ENCODE results near the gene PTBP3.
A peak's percentile ranks its signal among the peaks of the same experiment; 100 is the strongest.

Gene PTBP3

DNA sequence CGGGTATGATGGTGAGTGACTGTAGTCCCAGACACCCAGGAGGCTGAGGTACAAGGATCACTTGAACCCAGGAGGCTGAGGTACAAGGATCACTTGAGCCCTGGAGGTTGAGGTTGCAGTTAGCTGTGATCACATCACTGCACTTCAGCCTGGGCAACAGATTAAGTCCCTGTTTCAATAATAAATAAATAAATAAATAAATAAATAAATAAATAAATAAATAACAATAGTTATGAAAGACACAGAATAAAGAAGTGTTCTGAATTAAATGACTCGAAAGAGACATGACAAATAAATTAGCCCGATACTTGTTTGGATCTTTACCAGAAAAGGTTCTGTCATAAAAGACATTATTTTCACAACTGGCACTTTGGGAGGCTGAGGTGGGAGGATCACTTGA, 86.3 kb downstream of the PTBP3 start:
- no peaks in the 10 kb centered on the region for H3K9me3 Mint-ChIP-seq
- no peak for DNase-seq
- H3K4me1 Mint-ChIP-seq = peaks cover 20% of the 10 kb centered on the region
- peaks cover 31% of the 10 kb centered on the region for H3K36me3 Mint-ChIP-seq (ENCODE audit: low read depth)
- H3K4me3 Mint-ChIP-seq = no peak overlapping the region
- H3K27ac Mint-ChIP-seq = no peak overlapping the region
- no peak for ATAC-seq
- no peaks in the 10 kb centered on the region for H3K27me3 Mint-ChIP-seq

DNA sequence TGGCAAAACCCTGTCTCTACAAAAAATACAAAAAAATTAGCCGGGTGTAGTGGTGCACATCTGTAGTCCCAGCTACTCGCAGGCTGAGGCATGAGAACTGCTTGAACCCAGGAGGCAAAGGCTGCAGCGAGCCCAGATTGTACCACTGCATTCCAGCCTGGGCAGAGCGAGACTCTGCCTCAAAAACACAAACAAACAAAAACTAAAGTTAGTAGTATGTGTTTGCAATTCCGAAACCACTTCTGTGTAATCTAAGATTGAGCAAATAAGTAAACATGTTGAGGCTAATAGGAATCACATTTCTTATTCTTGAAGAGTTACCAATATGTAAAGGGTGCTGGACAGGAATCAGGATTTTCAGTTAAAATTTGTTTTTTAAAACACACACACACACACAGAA, 88.3 kb downstream of the PTBP3 start:
- DNase-seq (no peak), ATAC-seq (no peak)
- Mint-ChIP-seq H3K9me3 (no peaks in the 10 kb centered on the region), H3K4me3 (no peak overlapping the region), H3K4me1 (peaks cover 17% of the 10 kb centered on the region), H3K27me3 (no peaks in the 10 kb centered on the region), H3K27ac (no peak overlapping the region), H3K36me3 (ENCODE audit: low read depth) (peaks cover 28% of the 10 kb centered on the region)

DNA sequence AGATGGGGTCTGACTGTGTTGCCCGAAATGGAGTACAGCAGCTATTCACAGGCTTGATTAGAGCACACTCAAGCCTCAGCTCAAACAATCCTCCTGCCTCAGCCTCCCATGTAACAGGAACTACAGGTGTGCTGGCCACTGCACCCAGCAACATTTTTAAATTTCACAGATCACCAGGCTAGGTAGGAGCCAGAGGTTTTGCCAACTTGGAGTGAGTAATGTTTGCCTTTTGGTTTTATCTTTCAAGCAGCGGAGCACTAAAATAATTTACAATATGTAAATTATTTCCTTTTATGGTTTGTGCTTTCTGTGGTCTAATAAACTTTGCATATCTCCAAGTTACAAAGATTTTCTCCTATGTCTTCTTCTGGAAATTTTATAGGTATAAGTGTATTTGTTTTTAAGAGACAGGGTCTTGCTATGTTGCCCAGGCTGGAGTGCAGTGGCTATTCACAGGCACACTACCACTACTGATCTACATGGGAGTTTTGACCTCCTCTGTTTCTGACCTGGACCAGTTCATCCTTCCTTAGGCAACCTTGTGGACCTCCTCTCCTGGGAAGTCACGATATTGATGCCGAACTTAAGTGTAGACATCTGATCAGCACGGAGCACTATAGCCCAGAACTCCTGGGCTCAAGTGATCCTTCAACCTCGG, 91.1 kb downstream of the PTBP3 start:
- H3K4me3 Mint-ChIP-seq = no peak overlapping the region
- no peaks in the 10 kb centered on the region for H3K27me3 Mint-ChIP-seq
- no peak overlapping the region for H3K27ac Mint-ChIP-seq
- no peak for ATAC-seq
- no peaks in the 10 kb centered on the region for H3K9me3 Mint-ChIP-seq
- no peak for DNase-seq
- H3K4me1 Mint-ChIP-seq = no peaks in the 10 kb centered on the region
- peaks cover 32% of the 10 kb centered on the region for H3K36me3 Mint-ChIP-seq (ENCODE audit: low read depth)

DNA sequence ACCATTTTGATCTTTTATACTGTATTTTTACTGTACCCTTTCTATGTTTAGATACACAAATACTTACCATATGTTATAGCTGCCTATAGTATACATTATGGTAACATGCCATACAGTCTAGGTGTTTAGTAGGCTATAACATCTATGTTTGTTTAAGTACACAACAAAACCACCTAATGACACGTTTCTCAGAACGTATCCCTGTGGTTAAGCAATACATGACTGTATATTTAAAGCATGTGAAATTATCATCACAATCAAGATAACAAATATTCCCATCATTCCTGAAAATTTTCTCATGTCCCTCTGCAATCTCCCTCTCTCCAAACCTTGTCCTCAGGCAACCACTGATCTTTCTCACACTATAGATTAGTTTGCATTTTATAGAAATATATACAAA, 91.9 kb downstream of the PTBP3 start:
- peaks cover 27% of the 10 kb centered on the region for H3K36me3 Mint-ChIP-seq (ENCODE audit: low read depth)
- H3K4me1 Mint-ChIP-seq = no peaks in the 10 kb centered on the region
- no peaks in the 10 kb centered on the region for H3K27me3 Mint-ChIP-seq
- ATAC-seq = no peak
- no peaks in the 10 kb centered on the region for H3K9me3 Mint-ChIP-seq
- no peak overlapping the region for H3K27ac Mint-ChIP-seq
- no peak overlapping the region for H3K4me3 Mint-ChIP-seq
- DNase-seq = no peak

DNA sequence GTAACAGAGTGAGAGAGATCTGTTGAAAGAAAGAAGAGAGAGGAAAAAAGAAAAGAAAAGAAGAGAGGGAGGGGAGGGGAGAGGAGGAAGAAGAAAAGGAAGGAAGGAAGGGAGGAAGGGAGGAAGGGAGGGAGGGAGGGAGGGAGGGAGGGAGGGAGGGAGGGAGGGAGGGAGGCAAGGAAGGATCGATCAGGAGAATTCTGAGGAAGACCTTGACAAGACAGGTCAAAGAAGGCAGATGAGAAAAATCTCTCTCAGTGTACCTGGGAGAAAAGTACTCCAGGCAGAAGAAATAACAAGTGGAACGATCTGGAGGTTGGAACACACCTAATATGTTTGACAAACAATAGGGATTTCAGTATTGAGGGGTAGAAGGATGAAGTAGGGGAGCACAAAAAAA, 93.7 kb downstream of the PTBP3 start:
- no peak overlapping the region for H3K27ac Mint-ChIP-seq
- no peaks in the 10 kb centered on the region for H3K4me1 Mint-ChIP-seq
- no peak overlapping the region for H3K4me3 Mint-ChIP-seq
- DNase-seq = no peak
- no peak for ATAC-seq
- H3K36me3 Mint-ChIP-seq (ENCODE audit: low read depth) = peaks cover 20% of the 10 kb centered on the region
- no peaks in the 10 kb centered on the region for H3K9me3 Mint-ChIP-seq
- no peaks in the 10 kb centered on the region for H3K27me3 Mint-ChIP-seq

DNA sequence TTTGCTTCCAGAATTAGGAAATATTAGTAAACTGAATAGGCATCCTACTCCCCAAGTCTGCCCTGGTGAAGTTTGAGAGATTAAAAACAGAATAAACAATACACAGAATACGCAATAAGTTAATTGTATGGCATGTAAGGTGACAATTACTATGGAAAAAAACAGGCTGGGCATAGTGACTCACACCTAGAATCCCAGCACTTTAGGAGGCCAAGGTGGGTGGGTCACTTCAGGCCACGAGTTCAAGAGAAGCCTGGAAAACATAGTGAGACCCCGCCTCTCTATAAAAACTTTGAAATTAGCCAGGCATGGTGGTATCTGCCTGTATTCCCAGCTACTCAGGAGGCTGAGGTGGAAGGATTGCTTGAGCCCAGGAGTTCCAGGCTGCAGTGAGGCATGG, 94.1 kb downstream of the PTBP3 start:
- Mint-ChIP-seq H3K27me3 (no peaks in the 10 kb centered on the region), H3K9me3 (no peaks in the 10 kb centered on the region), H3K27ac (no peak overlapping the region), H3K36me3 (ENCODE audit: low read depth) (peaks cover 20% of the 10 kb centered on the region), H3K4me1 (no peaks in the 10 kb centered on the region), H3K4me3 (no peak overlapping the region)
- ATAC-seq (no peak), DNase-seq (no peak)

DNA sequence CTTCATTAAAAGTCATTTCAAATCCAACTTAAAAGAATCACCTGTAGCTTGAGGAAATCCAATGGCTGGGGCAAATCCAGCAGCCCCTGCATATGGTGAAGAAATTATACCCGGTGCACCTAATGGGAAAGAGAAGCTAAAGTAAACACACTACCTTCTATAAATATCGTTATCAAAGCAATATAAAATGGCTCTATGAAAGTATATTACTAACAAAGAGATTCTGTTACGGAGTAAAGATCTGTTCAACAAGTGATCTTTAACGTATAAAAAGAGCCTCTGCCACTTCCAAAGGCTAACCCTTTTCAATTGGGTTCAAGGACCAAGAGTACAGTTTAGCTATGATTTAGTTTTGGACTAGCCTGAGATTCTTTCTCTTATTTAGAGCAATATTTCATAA, 98.6 kb downstream of the PTBP3 start:
- Mint-ChIP-seq H3K27ac (no peak overlapping the region), H3K27me3 (no peaks in the 10 kb centered on the region), H3K36me3 (ENCODE audit: low read depth) (peaks cover 22% of the 10 kb centered on the region), H3K9me3 (no peaks in the 10 kb centered on the region), H3K4me1 (no peaks in the 10 kb centered on the region), H3K4me3 (no peak overlapping the region)
- no peak for DNase-seq
- no peak for ATAC-seq

DNA sequence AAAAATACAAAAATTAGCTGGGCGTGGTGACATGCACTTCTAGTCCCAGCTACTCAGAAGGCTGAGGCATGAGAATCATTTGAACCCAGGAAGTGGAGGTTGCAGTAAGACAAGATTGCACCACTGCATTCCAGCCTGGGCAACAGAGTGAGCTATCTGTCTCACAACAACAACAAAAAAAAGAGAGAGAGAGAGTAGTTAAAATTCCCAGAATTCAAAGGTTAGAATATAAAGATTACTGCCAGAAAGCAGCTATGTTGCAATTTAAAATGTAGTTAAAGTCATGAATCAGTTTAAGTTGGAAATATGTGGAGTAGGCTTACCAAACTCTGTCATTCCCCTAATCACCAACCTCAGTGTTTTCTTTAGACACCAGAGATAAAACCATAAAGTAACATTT, 99.7 kb downstream of the PTBP3 start:
- Mint-ChIP-seq H3K4me3 (no peak overlapping the region), H3K4me1 (no peaks in the 10 kb centered on the region), H3K27ac (no peak overlapping the region), H3K9me3 (no peaks in the 10 kb centered on the region), H3K27me3 (no peaks in the 10 kb centered on the region), H3K36me3 (ENCODE audit: low read depth) (peaks cover 20% of the 10 kb centered on the region)
- DNase-seq (no peak), ATAC-seq (no peak)

DNA sequence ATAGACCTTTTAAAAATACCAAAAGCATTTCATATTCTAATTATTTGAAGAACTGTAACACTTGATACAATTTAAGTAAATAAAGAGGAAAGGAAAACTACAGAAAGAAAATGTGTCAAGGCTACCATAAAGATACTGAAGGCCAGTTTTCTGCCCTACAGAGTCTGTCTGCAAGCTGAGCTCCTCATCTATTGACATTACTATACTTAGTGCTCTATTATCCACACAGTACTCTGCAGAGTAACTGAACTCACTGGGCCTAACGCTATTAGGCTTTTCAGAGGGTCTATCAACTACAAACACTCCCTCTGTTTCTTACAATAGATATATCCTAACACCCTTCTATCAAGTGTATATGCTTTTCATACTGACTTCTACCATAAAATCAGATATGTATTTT, 101.2 kb downstream of the PTBP3 start:
- Mint-ChIP-seq H3K27me3 (no peaks in the 10 kb centered on the region), H3K4me3 (no peak overlapping the region), H3K36me3 (ENCODE audit: low read depth) (peaks cover 26% of the 10 kb centered on the region), H3K4me1 (no peaks in the 10 kb centered on the region), H3K27ac (no peak overlapping the region), H3K9me3 (no peaks in the 10 kb centered on the region)
- DNase-seq (no peak), ATAC-seq (no peak)

DNA sequence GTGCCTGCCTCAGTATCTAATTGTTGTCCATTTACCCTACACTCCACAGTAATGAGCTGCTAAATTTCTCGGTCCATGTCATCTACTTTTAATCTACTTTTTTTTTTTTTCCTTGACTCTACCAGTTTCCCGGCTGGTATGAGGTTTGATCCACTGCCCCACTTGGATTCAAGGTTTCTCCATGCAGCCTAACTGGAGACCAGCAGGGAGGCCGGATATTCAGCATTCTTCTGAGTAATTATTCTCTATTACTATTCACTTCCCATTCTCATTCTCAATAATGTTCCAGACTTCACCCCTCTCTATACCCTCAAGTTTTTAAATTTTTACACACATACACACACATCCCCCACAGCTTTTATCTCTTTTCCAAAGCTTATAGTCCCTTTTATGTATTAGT, 107.3 kb downstream of the PTBP3 start:
- Mint-ChIP-seq H3K4me3 (no peak overlapping the region), H3K4me1 (no peaks in the 10 kb centered on the region), H3K36me3 (ENCODE audit: low read depth) (peaks cover 49% of the 10 kb centered on the region), H3K27me3 (no peaks in the 10 kb centered on the region), H3K9me3 (no peaks in the 10 kb centered on the region), H3K27ac (no peak overlapping the region)
- DNase-seq (no peak), ATAC-seq (no peak)

DNA sequence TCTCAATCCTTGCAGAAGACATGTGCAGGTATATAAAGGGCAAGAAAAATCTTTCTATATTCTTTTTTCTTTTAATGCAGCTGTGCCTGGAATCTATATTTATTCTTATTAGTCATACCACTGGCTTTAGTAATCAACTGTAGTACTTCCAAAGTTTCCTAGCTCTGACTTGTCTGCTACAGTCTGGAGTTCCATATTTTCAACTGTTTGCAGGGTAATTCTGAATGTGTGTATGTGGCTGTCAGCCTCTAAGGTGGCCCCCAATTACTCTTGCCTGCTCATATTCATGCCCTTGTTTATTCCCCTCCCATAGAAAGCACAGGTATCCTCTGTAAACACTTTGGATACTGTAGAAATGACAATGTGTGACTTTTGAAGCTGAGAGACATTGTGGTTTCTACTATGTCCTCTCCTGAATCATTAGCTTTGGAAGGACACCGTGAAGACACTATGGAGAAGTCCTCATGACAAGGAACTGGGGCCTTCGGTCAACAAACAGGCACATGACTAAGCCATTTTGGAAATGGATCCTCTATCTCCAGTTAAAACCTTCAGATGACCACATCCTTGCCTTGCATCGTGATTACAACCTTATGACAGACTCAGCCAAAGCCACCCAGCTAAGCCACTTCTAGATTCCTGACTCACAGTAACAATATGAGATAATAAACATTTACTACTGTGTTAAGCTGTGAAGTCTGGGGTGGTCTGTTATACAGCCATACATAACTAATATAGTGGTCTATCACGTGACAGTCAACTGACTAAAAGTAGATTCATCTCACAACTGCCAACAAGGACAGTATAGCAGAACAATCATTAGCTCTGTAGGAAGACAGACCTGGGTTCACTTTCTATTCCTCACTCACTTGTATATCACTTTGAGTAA, 108.8 kb downstream of the PTBP3 start:
- ATAC-seq = peak; percentile 63

DNA sequence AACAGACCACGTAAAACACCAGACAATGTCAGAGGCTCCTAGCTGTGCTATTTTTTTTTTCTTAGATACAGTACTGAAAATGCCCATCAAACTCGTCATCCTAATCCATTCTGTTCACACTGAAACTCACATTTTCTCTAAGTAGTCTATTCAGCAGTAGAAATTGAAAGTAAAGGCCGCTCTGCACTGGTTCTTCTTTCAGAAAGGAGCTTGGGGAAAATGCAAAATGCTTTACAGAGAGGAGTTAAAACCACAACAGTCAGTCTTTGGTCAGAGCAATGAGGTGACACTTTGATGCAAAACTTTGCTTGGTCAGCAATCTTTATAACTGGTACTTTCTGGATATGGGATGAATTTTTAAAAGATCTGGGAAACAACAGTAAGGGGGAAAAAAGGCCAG, 114.5 kb downstream of the PTBP3 start:
- Mint-ChIP-seq H3K9me3 (no peaks in the 10 kb centered on the region), H3K4me3 (peak overlapping the region; percentile 22), H3K27me3 (no peaks in the 10 kb centered on the region), H3K4me1 (peaks cover 24% of the 10 kb centered on the region), H3K27ac (peak overlapping the region; percentile 48), H3K36me3 (ENCODE audit: low read depth) (peaks cover 20% of the 10 kb centered on the region)
- DNase-seq (no peak), ATAC-seq (peak; percentile 95)

More for the DNA sequence above, 108.8 kb downstream of the PTBP3 start:
- no peaks in the 10 kb centered on the region for H3K9me3 Mint-ChIP-seq
- H3K4me3 Mint-ChIP-seq = no peak overlapping the region
- H3K27me3 Mint-ChIP-seq = no peaks in the 10 kb centered on the region
- peaks cover 44% of the 10 kb centered on the region for H3K36me3 Mint-ChIP-seq (ENCODE audit: low read depth)
- no peak for DNase-seq
- H3K27ac Mint-ChIP-seq = no peak overlapping the region
- H3K4me1 Mint-ChIP-seq = peaks cover 3% of the 10 kb centered on the region

DNA sequence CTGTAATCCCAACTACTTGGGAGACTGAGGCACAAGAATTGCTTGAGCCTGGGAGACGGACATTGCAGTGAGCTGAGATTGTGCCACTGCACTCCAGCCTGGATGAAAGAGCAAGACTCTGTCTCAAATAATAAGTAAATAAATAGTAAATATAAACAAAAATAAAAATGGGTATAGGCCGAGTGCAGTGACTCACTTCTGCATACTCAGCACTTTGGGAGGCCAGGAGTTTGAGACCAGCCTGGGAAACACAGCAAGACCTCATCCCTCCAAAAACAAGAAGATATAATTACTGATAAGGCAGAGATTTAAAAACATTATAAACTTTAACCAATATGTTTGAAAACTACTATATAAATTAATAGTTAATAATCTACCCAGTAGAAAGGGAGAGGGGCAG, 120.5 kb downstream of the PTBP3 start:
- ATAC-seq = no peak
- DNase-seq = no peak
- Mint-ChIP-seq H3K9me3 (peaks cover 12% of the 10 kb centered on the region), H3K4me3 (no peak overlapping the region), H3K36me3 (ENCODE audit: low read depth) (peaks cover 46% of the 10 kb centered on the region), H3K4me1 (peaks cover 5% of the 10 kb centered on the region), H3K27ac (no peak overlapping the region), H3K27me3 (no peaks in the 10 kb centered on the region)

DNA sequence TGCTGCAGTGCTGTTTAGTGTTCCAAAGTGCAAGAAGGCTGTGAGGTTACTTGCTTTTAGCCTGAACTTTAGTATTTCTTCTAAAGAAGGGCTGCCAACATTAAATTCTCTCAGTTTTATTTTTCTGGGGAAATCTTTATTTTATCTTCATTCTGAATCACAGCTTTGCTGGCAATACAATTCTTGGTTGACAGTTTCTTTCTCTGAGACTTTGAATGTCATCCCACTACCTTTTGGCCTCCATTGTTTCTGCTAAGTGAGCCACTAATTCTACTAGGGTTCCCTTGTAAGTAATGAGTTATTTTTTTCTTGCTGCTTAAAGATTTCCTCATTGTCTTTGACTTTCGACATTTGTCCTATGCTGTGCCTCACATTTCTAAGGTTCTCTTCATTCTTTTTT, 126.0 kb downstream of the PTBP3 start:
- Mint-ChIP-seq H3K4me1 (no peaks in the 10 kb centered on the region), H3K4me3 (no peak overlapping the region), H3K9me3 (peaks cover 29% of the 10 kb centered on the region), H3K36me3 (ENCODE audit: low read depth) (peaks cover 59% of the 10 kb centered on the region), H3K27ac (no peak overlapping the region), H3K27me3 (no peaks in the 10 kb centered on the region)
- ATAC-seq = no peak
- no peak for DNase-seq

DNA sequence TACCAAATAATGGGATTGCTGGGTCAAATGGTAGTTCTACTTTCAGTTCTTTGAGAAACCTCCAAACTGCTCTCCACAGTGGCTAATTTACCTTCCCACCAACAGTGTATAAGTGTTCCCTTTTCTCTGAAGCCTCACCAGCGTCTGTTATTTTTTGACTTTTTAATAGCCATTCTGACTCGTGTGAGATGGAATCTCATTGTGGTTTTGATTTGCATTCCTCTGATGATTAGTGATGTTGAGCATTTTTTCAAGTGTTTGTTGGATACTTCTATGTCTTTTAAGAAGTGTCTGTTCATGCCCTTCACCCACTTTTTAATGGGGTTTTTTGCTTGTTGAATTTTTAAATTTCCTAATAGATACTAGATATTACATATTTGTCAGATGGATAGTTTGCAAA, 129.9 kb downstream of the PTBP3 start:
- DNase-seq (no peak), ATAC-seq (no peak)
- Mint-ChIP-seq H3K27me3 (no peaks in the 10 kb centered on the region), H3K9me3 (peaks cover 26% of the 10 kb centered on the region), H3K4me3 (no peak overlapping the region), H3K27ac (no peak overlapping the region), H3K4me1 (no peaks in the 10 kb centered on the region), H3K36me3 (ENCODE audit: low read depth) (peaks cover 31% of the 10 kb centered on the region)

All from activated naive CD8-positive, alpha-beta T cell treated with anti-CD3 and anti-CD28 coated beads, Interleukin-2, amount 50 U/mL, for 24 hours (primary cell).